ENCODE data around the gene SLC35E2B. TPM values are rescaled to one million over a fixed set of nuclear protein-coding genes. Genes with fewer than 3 reads are reported as not detected.

SLC35E2B gene
- total and polyA plus RNA-seq, 2 of the 13 experiments (the other 11 are each of a cell fraction or from before 2014, with no cell fraction given), result 14.1 to 19.7 TPM

GRCh38 chr1:1610796-1611195 is 81.8 kb downstream of the SLC35E2B start:
- no peaks in the 10 kb centered on the region; a peak in 3 of 5 replicates for H3K27me3 ChIP-seq (ENCODE audit: control insufficient read depth in 1 of 2, insufficient read depth in 2 of 2, low read length in 2 of 2)
- 41% methylated on average over 9 of the region's 9 CpGs for WGBS (ENCODE audit: low lambda C conversion rate)

More at GRCh38 chr1:1610796-1611195, 81.8 kb downstream of the SLC35E2B start:
- Histone ChIP-seq H3K36me3 (replicated peaks in 1 of 2; ENCODE audit: control insufficient read depth in 1 of 2, insufficient read depth in 2 of 2, low read length in 2 of 2) (no peaks in the 10 kb centered on the region), H2AFZ (ENCODE audit: low read length) (no peak overlapping the region), H3K4me1 (ENCODE audit: insufficient read depth, low read length) (peaks cover 34% of the 10 kb centered on the region), H3K9ac (ENCODE audit: insufficient read depth, low read depth, low read length) (no peak overlapping the region), H3K9me3 (ENCODE audit: low read length) (no peaks in the 10 kb centered on the region), H4K20me1 (ENCODE audit: insufficient read depth, low read length) (peaks cover 2% of the 10 kb centered on the region; the same call in 1 of the 2 replicates), H3K27ac (ENCODE audit: extremely low read length, insufficient read depth, low read length) (no peak overlapping the region), H3K79me2 (ENCODE audit: insufficient read depth, low read length) (peaks cover 3% of the 10 kb centered on the region), H3K4me3 (replicated peaks in 1 of 3; ENCODE audit: insufficient read depth in 1 of 3, low read depth in 2 of 3, low read length in 3 of 3) (no peak overlapping the region), H3K4me2 (ENCODE audit: low read depth, low read length) (no peak overlapping the region)
- POLR2A ChIA-PET, result no interaction called here
- no TSS peak for BruUV-seq (replicated peaks)
- FAIRE-seq (no peak), DNase-seq (ENCODE audit: low spot score) (no peak), ATAC-seq (no peak)
- CTCF ChIA-PET (ENCODE audit: low intra/inter-chr PET ratio, low total read pairs), result no interaction called here
- TF ChIP-seq, protein P1, sequence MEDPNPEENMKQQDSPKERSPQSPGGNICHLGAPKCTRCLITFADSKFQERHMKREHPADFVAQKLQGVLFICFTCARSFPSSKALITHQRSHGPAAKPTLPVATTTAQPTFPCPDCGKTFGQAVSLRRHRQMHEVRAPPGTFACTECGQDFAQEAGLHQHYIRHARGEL (CRISPR knock-in tag; IDR thresholded peaks at IDR 0.05), result no peak
- TF ChIP-seq ZNF496 (CRISPR knock-in tag; IDR thresholded peaks at IDR 0.05; ENCODE audit: insufficient replicate concordance), result no peak
- no peak for TF ChIP-seq GATA4 (IDR thresholded peaks at IDR 0.05; ENCODE audit: borderline replicate concordance, low read depth)
- no peak for TF ChIP-seq ZNF7 (CRISPR knock-in tag; IDR thresholded peaks at IDR 0.05)
- TF ChIP-seq MYPOP (CRISPR knock-in tag; IDR thresholded peaks at IDR 0.05), result no peak
- TF ChIP-seq SPEN (CRISPR knock-in tag; IDR thresholded peaks at IDR 0.05; ENCODE audit: low read depth), result no peak
- TF ChIP-seq, protein P2, sequence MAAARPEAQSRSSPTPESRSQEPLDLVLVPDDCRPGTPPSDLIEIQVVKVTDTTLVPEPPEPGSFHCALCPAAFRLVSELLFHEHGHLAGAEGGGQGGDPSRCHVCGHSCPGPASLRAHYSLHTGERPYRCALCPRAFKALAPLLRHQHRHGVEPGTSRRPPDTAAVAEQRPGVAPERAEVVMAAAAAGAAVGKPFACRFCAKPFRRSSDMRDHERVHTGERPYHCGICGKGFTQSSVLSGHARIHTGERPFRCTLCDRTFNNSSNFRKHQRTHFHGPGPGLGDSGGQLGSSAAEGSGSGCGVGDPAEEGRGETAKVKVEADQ (CRISPR knock-in tag; IDR thresholded peaks at IDR 0.05; ENCODE audit: borderline replicate concordance), result no peak
- no peak for TF ChIP-seq KDM3A (CRISPR knock-in tag; IDR thresholded peaks at IDR 0.05; ENCODE audit: low read depth)
- intact Hi-C loops (cut with micrococcal nuclease; ENCODE audit: unreplicated experiment), result loop anchor here (5.0 kb wide), 1 partner anchor 33 kb away; no protein-coding TSS in a partner anchor
- in situ Hi-C loops (cut with HindIII; ENCODE audit: extremely low pct_ligation_motif_present, low pct_unique_long_range_greater_than_20kb), result no loop called here

Measured in HepG2 (cell line).